OCI-LY3 (cell line): Measurements from ENCODE around the gene PEX10.

ENCODE experiments used
- H2AFZ ChIP-seq: fragments of 200-600, 300-600 bp; shearing (Covaris generic); 2 replicates; pipeline ENCODE4 v1.6.0; 2014; ENCODE audit warnings: antibody characterized with exemption, low read depth, low read length
- H3K27ac ChIP-seq: fragments of 200-600, 300-600 bp; sonication (generic); 2 replicates; pipeline ENCODE4 v1.5.1; 2014; ENCODE audit warnings: mild to moderate bottlenecking, low read length, moderate library complexity, mixed read lengths
- H3K27me3 ChIP-seq: fragments of 200-600, 300-600 bp; sonication (generic); 2 replicates; pipeline ENCODE4 v1.6.1; 2014; ENCODE audit warnings: low read depth, low read length, mixed read lengths
- H3K36me3 ChIP-seq: fragments of 200-600, 300-600 bp; sonication (generic); replicated peaks from 2 replicates; pipeline ENCODE3; 2014; ENCODE audit warnings: low read depth, low read length, mixed read lengths
- H3K4me1 ChIP-seq: fragments of 300-600, 200-600 bp; sonication (generic); 2 replicates; pipeline ENCODE4 v1.6.1; 2014; ENCODE audit warnings: low read length, mixed read lengths
- H3K4me2 ChIP-seq: fragments of 200-600, 300-600 bp; sonication (generic); 2 replicates; pipeline ENCODE4 v1.6.1; 2014; ENCODE audit warnings: low read length, mixed read lengths
- H3K4me3 ChIP-seq: fragments of 300-600, 200-600 bp; sonication (generic); 2 replicates; pipeline ENCODE4 v1.5.1; 2014; ENCODE audit warnings: antibody characterized with exemption, mild to moderate bottlenecking, low read length, moderate library complexity
- H3K79me2 ChIP-seq: fragments of 300-600, 200-600 bp; shearing (Covaris generic); 2 replicates; pipeline ENCODE4 v1.6.1; 2014; ENCODE audit warnings: mild to moderate bottlenecking, low read length, mixed read lengths
- H3K9ac ChIP-seq: fragments of 300-600, 200-600 bp; shearing (Covaris generic); 2 replicates; pipeline ENCODE4 v1.6.0; 2014; ENCODE audit warnings: mild to moderate bottlenecking, low read length, moderate library complexity
- H3K9me3 ChIP-seq: fragments of 200-600, 300-600 bp; shearing (Covaris generic); 2 replicates; pipeline ENCODE4 v1.6.1; 2014; ENCODE audit warnings: low read length, mixed read lengths; ENCODE audit not compliant: insufficient read depth
- H4K20me1 ChIP-seq: fragments of 200-600, 300-600 bp; sonication (generic); 2 replicates; pipeline ENCODE4 v1.6.1; 2016; ENCODE audit warnings: low read length, mixed read lengths; ENCODE audit not compliant: insufficient read depth
- EZH2phosphoT487 ChIP-seq: fragments of 200-600 bp; shearing (Covaris generic); IDR thresholded peaks from 2 replicates; pipeline ENCODE4 v1.6.1; 2018; ENCODE audit warnings: antibody characterized with exemption, mixed run types, low read depth
- TF ChIP-seq, protein P1 (sequence below): fragments of 200-600, 300-600 bp; sonication (generic); IDR thresholded peaks from 2 replicates; pipeline ENCODE4 v1.5.1; 2014; ENCODE audit warnings: antibody characterized with exemption, low read length, low read depth

Gene PEX10

GRCh38 chr1:2363847-2364513 is 48.4 kb downstream of the PEX10 start:
- no peaks in the 10 kb centered on the region for H3K4me1 ChIP-seq
- TF ChIP-seq, protein P1, sequence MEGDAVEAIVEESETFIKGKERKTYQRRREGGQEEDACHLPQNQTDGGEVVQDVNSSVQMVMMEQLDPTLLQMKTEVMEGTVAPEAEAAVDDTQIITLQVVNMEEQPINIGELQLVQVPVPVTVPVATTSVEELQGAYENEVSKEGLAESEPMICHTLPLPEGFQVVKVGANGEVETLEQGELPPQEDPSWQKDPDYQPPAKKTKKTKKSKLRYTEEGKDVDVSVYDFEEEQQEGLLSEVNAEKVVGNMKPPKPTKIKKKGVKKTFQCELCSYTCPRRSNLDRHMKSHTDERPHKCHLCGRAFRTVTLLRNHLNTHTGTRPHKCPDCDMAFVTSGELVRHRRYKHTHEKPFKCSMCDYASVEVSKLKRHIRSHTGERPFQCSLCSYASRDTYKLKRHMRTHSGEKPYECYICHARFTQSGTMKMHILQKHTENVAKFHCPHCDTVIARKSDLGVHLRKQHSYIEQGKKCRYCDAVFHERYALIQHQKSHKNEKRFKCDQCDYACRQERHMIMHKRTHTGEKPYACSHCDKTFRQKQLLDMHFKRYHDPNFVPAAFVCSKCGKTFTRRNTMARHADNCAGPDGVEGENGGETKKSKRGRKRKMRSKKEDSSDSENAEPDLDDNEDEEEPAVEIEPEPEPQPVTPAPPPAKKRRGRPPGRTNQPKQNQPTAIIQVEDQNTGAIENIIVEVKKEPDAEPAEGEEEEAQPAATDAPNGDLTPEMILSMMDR, result no peak
- TF ChIP-seq EZH2phosphoT487, result no peak
- no peaks in the 10 kb centered on the region for H3K79me2 ChIP-seq
- H3K9me3 ChIP-seq, result peaks cover 3% of the 10 kb centered on the region; the same call in 1 of the 2 replicates
- H3K4me2 ChIP-seq, result no peak overlapping the region
- H4K20me1 ChIP-seq, result no peaks in the 10 kb centered on the region
- H3K4me3 ChIP-seq, result no peak overlapping the region
- H2AFZ ChIP-seq, result no peak overlapping the region
- H3K27ac ChIP-seq, result no peak overlapping the region
- no peaks in the 10 kb centered on the region for H3K27me3 ChIP-seq
- H3K9ac ChIP-seq, result no peak overlapping the region
- H3K36me3 ChIP-seq, result no peaks in the 10 kb centered on the region

- no peak overlapping the region for H2AFZ ChIP-seq
- peaks cover 3% of the 10 kb centered on the region; the same call in 1 of the 2 replicates for H3K9me3 ChIP-seq
- no peaks in the 10 kb centered on the region for H3K79me2 ChIP-seq
- no peaks in the 10 kb centered on the region for H4K20me1 ChIP-seq
- no peak overlapping the region for H3K27ac ChIP-seq
- H3K4me1 ChIP-seq, result no peaks in the 10 kb centered on the region
- H3K9ac ChIP-seq, result no peak overlapping the region
- H3K4me2 ChIP-seq, result no peak overlapping the region
- no peak for TF ChIP-seq EZH2phosphoT487
- TF ChIP-seq, protein P1, result no peak
- no peak overlapping the region for H3K4me3 ChIP-seq
- no peaks in the 10 kb centered on the region for H3K27me3 ChIP-seq
- H3K36me3 ChIP-seq, result no peaks in the 10 kb centered on the region
These were observed 51.6 kb downstream of the PEX10 start for GRCh38 chr1:2360588-2361364.

DNA sequence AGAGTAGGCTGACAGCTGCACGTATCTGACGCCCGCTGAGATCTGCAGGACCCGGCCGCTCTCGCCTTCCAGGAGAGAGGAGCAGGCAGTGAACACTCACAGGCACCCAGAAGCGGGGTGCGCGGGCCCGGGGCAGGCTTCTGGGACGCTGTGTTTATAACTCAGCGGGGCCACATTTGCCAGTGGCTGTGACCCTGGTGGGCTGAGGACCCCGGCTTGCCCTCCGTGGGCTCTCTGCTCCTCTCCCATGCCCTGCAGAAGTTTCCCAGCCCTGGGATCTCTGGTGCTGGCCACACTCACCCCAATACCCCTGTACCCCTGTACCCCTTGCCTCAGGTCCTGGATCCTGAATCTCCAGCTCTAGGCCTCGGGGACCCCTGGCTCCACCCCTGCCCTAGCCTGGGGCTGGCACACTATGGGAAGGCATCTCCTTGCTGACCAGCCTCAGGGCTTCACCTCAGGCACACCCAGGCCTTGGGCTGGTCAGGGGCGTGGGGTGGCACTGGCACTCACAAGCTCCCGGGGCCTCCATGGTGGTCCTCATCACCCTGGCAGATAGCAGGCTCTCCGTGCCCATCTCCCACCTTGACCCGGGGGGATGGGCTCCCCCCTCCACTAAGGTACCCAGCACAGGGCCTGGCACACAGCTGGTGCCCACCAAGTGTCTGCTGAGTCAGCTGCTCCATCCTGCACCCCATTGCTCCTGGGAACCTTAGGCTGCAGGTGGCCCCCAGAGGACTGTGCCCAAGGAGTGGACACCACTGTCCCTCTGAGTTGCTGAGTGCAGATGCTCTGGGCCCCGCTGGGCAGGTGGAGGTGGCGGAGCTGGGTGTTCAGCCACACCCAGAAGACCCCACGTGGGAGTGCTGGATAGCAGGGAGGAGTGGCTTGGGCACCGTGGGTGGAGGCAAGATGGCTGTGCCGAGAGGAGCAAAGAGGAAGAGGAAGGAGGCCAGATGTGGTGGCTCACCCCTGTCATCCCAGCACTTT is 53.4 kb downstream of the PEX10 start:
- TF ChIP-seq EZH2phosphoT487, result no peak
- TF ChIP-seq, protein P1, result no peak
- no peak overlapping the region for H3K4me2 ChIP-seq

More for the DNA sequence above, 53.4 kb downstream of the PEX10 start:
- Histone ChIP-seq H4K20me1 (no peaks in the 10 kb centered on the region), H3K4me1 (no peaks in the 10 kb centered on the region), H3K27ac (no peak overlapping the region), H3K36me3 (no peaks in the 10 kb centered on the region), H3K9ac (no peak overlapping the region), H3K9me3 (peaks cover 2% of the 10 kb centered on the region; the same call in 1 of the 2 replicates), H3K79me2 (no peaks in the 10 kb centered on the region), H3K4me3 (no peak overlapping the region), H2AFZ (no peak overlapping the region), H3K27me3 (no peaks in the 10 kb centered on the region)
